PC-3 (cell line): ENCODE measurements around the gene PRMT3.
A peak's percentile ranks its signal among the peaks of the same experiment; 100 is the strongest.

Experiments
- EZH2 ChIP-seq: fragments of 300-600 bp; sonication (generic); IDR thresholded peaks from one replicate; pipeline ENCODE4 v1.6.1; 2017; ENCODE audit warnings: antibody characterized with exemption, mild to moderate bottlenecking, low read length; ENCODE audit not compliant: unreplicated experiment
- EZH2phosphoT487 ChIP-seq: fragments of 300-600 bp; sonication (generic); IDR thresholded peaks from 2 replicates; pipeline ENCODE4 v1.6.1; 2018; ENCODE audit warnings: mild to moderate bottlenecking, antibody characterized with exemption, low read length, borderline replicate concordance
- TF ChIP-seq, protein P1 (sequence below): fragments of 300-600 bp; sonication (generic); conservative IDR thresholded peaks from 2 replicates; pipeline ENCODE4 v1.5.1; 2017; ENCODE audit warnings: antibody characterized with exemption, low read depth, mild to moderate bottlenecking, low read length

GRCh38 chr11:20387261-20388095 lies at the start of gene PRMT3:
- TF ChIP-seq, protein P1, sequence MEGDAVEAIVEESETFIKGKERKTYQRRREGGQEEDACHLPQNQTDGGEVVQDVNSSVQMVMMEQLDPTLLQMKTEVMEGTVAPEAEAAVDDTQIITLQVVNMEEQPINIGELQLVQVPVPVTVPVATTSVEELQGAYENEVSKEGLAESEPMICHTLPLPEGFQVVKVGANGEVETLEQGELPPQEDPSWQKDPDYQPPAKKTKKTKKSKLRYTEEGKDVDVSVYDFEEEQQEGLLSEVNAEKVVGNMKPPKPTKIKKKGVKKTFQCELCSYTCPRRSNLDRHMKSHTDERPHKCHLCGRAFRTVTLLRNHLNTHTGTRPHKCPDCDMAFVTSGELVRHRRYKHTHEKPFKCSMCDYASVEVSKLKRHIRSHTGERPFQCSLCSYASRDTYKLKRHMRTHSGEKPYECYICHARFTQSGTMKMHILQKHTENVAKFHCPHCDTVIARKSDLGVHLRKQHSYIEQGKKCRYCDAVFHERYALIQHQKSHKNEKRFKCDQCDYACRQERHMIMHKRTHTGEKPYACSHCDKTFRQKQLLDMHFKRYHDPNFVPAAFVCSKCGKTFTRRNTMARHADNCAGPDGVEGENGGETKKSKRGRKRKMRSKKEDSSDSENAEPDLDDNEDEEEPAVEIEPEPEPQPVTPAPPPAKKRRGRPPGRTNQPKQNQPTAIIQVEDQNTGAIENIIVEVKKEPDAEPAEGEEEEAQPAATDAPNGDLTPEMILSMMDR = peak; percentile 93; the same call in 1 of the 2 replicates
- TF ChIP-seq EZH2 (no peak), EZH2phosphoT487 (no peak)
